ENCODE measurements around the gene C1orf232.

Gene C1orf232

DNA sequence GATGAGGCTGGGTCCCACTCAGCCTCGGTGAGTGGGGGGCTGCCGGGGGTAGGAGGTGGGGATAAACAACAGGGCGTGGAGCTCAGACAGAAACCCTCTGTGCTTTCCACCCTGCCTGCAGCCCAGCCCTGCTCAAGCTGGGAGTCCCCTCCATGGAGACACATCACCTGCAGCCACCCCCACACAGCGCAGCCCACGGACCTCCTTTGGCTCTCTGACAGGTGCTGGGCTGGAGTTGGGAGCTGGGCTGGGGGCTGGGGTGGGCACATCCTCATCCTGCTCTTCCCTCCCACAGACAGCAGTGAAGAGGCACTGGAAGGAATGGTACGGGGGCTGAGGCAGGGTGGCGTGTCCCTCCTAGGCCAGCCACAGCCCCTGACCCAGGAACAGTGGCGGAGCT is 19.7 kb upstream of the C1orf232 start:
- no peak overlapping the region for H3K27ac ChIP-seq
- TF ChIP-seq ZFX (IDR thresholded peaks at IDR 0.05; ENCODE audit: borderline replicate concordance), result no peak
- no peak for TF ChIP-seq CTCF (IDR thresholded peaks at IDR 0.05)

GRCh38 chr1:26187882-26188281 is 19.1 kb upstream of the C1orf232 start:
- TF ChIP-seq CTCF (IDR thresholded peaks at IDR 0.05) (no peak), ZFX (IDR thresholded peaks at IDR 0.05; ENCODE audit: borderline replicate concordance) (no peak)
- no peak overlapping the region for H3K27ac ChIP-seq

DNA sequence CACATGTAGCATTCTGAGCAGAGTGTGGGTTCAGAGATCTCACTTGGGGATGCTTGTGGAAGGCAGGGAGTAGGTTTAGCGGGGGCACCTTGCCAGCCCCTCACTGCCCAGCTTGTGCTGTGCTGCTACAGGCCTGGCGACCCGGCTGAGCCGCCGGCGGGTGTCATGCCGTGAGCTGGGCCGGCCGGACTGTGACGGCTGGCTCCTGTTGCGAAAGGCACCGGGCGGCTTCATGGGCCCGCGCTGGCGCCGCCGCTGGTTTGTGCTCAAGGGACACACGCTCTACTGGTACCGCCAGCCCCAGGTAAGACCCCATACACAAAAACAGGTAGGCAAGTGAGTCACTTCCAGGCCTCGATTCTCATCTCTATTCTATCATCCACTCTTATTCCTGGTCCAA is 16.1 kb upstream of the C1orf232 start:
- no peak for TF ChIP-seq CTCF (IDR thresholded peaks at IDR 0.05)
- no peak for TF ChIP-seq ZFX (IDR thresholded peaks at IDR 0.05; ENCODE audit: borderline replicate concordance)
- no peak overlapping the region for H3K27ac ChIP-seq

- TF ChIP-seq ZFX (IDR thresholded peaks at IDR 0.05; ENCODE audit: borderline replicate concordance), result no peak
- no peak for TF ChIP-seq CTCF (IDR thresholded peaks at IDR 0.05)
- H3K27ac ChIP-seq, result no peak overlapping the region
These were observed 15.3 kb upstream of the C1orf232 start for GRCh38 chr1:26184086-26184485.

DNA sequence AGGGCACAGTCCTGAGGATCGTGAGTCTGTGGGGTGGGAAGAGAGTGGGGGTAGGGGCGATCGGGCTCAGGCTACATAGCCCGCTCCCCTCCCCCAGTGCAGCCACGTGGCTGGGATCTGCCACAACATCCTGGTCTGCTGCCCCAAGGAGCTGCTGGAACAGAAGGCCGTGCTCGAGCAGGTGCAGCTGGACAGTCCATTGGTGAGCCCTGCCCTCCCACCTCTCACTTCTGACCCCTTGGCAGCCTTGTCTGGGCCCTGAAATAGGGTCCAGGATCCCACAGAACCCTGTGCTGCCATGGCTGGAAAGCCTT is 13.6 kb upstream of the C1orf232 start:
- no peak overlapping the region for H3K27ac ChIP-seq
- TF ChIP-seq CTCF (IDR thresholded peaks at IDR 0.05) (no peak), ZFX (IDR thresholded peaks at IDR 0.05; ENCODE audit: borderline replicate concordance) (no peak)

GRCh38 chr1:26181586-26182382 is 13.0 kb upstream of the C1orf232 start:
- TF ChIP-seq CTCF (IDR thresholded peaks at IDR 0.05), result no peak
- no peak for TF ChIP-seq ZFX (IDR thresholded peaks at IDR 0.05; ENCODE audit: borderline replicate concordance)
- H3K27ac ChIP-seq, result no peak overlapping the region

GRCh38 chr1:26180010-26180506 is 11.3 kb upstream of the C1orf232 start:
- no peak overlapping the region for H3K27ac ChIP-seq
- no peak for TF ChIP-seq ZFX (IDR thresholded peaks at IDR 0.05; ENCODE audit: borderline replicate concordance)
- no peak for TF ChIP-seq CTCF (IDR thresholded peaks at IDR 0.05)

All from 22Rv1 (cell line).